H1 (cell line): ENCODE measurements around the gene DISC1. TPM values are rescaled to one million over a fixed set of nuclear protein-coding genes. Genes with fewer than 3 reads are reported as not detected.
A peak's percentile ranks its signal among the peaks of the same experiment; 100 is the strongest.

Experiments used
- CTCF ChIA-PET: fragments of 300-600 bp; sonication (Branson Sonifier 250); formaldehyde crosslinking; loops from one replicate; lab custom pipeline; 2021; ENCODE audit not compliant: partially characterized antibody; lab: Charles Lee
- POLR2A ChIA-PET: fragments of 300-600 bp; sonication (Branson Sonifier 250); formaldehyde crosslinking; loops from one replicate; lab custom pipeline; 2021; ENCODE audit warnings: inconsistent platforms; ENCODE audit not compliant: partially characterized antibody; lab: Charles Lee
- DNase-seq, 2 experiments: peaks; one replicate each; pipeline versions ENCODE4 v3.0.0 to v3.0.0-alpha.2; 2010 to 2022; ENCODE audit warnings: low spot score in 2 of 2, low read depth in 1 of 2, mixed read lengths in 1 of 2
- FAIRE-seq: peaks from 2 replicates; lab custom pipeline; 2011; peaks lifted over from hg19 to GRCh38; lab: Jason Lieb, UNC
- H2AFZ ChIP-seq: 2 replicates; pipeline ENCODE4 v1.8.1; 2012; ENCODE audit warnings: low read length, inconsistent platforms
- H2AK5ac ChIP-seq: 2 replicates; pipeline ENCODE4 v1.6.1; 2013; ENCODE audit warnings: low read depth, low read length
- H2BK120ac ChIP-seq: replicated peaks from 2 replicates; pipeline ENCODE3; 2013; ENCODE audit warnings: low read depth, low read length, inconsistent platforms
- H2BK12ac ChIP-seq: 2 replicates; pipeline ENCODE4 v1.6.1; 2013; ENCODE audit warnings: low read depth, low read length
- H2BK15ac ChIP-seq: 2 replicates; pipeline ENCODE4 v1.6.1; 2013; ENCODE audit warnings: low read length
- H2BK20ac ChIP-seq: 2 replicates; pipeline ENCODE4 v1.6.1; 2013; ENCODE audit warnings: low read length
- H2BK5ac ChIP-seq: 2 replicates; pipeline ENCODE4 v1.6.1; 2013; ENCODE audit warnings: low read depth, low read length
- H3K14ac ChIP-seq: 2 replicates; pipeline ENCODE4 v1.6.1; 2013; ENCODE audit warnings: inconsistent platforms; ENCODE audit not compliant: insufficient read length
- H3K18ac ChIP-seq: 2 replicates; pipeline ENCODE4 v1.6.1; 2013; ENCODE audit warnings: low read length; ENCODE audit errors: extremely low read depth
- H3K23ac ChIP-seq: 2 replicates; pipeline ENCODE4 v1.6.1; 2013; ENCODE audit warnings: inconsistent platforms; ENCODE audit not compliant: insufficient read length
- H3K23me2 ChIP-seq: 2 replicates; pipeline ENCODE4 v1.6.1; 2013; ENCODE audit warnings: low read depth, low read length
- H3K27ac ChIP-seq: 2 replicates; pipeline ENCODE4 v1.6.1; 2011; ENCODE audit warnings: low read depth, low read length, inconsistent platforms
- H3K27me3 ChIP-seq, 4 experiments: replicated peaks in 1 of 4; 1 replicate in 1 of 4; 2 replicates in 3 of 4; pipeline versions ENCODE4 v1.6.1 to v1.8.1; 2011 to 2013; ENCODE audit warnings: low read length in 3 of 4, mild to moderate bottlenecking in 3 of 4, inconsistent platforms in 2 of 4, mixed read lengths in 2 of 4, moderate library complexity in 1 of 4; ENCODE audit not compliant: control insufficient read depth in 3 of 4, insufficient read depth in 3 of 4; ENCODE audit errors: extremely low read depth in 1 of 4
- H3K36me3 ChIP-seq, 4 experiments: 2 replicates each; pipeline versions ENCODE4 v1.6.1 to v1.8.1; 2011 to 2013; ENCODE audit warnings: mild to moderate bottlenecking in 4 of 4, low read length in 3 of 4, moderate library complexity in 2 of 4, control low read depth in 1 of 4, inconsistent platforms in 1 of 4; ENCODE audit not compliant: insufficient read depth in 4 of 4, control insufficient read depth in 2 of 4
- H3K4ac ChIP-seq: replicated peaks from 2 replicates; pipeline ENCODE3; 2013; ENCODE audit warnings: low read length, low read depth, mixed read lengths, inconsistent platforms; ENCODE audit not compliant: insufficient read length
- H3K4me1 ChIP-seq, 4 experiments: replicated peaks in 1 of 4; 1 replicate in 1 of 4; 2 replicates in 3 of 4; pipeline versions ENCODE4 v1.6.1 to v1.8.1; 2011 to 2013; ENCODE audit warnings: low read length in 3 of 4, inconsistent platforms in 2 of 4, mixed read lengths in 1 of 4; ENCODE audit not compliant: insufficient read depth in 4 of 4, control insufficient read depth in 3 of 4
- H3K4me2 ChIP-seq, 2 experiments: 2 replicates each; pipeline versions ENCODE4 v1.6.1 to v1.8.1; 2011 to 2013; ENCODE audit warnings: low read depth in 2 of 2, low read length in 2 of 2, control low read depth in 1 of 2, inconsistent platforms in 1 of 2, mild to moderate bottlenecking in 1 of 2; ENCODE audit not compliant: insufficient read depth in 1 of 2
- H3K4me3 ChIP-seq, 4 experiments: fragments of 200-600, 300-600 bp in 1 of 4; sonication (generic), shearing (Covaris generic), sonication (Bioruptor Twin) in 1 of 4; 2 replicates each; pipeline versions ENCODE4 v1.5.1 to v1.8.1; 2011 to 2016; ENCODE audit warnings: low read length in 4 of 4, low read depth in 3 of 4, control low read depth in 2 of 4, inconsistent platforms in 2 of 4, mild to moderate bottlenecking in 2 of 4, mixed read lengths in 1 of 4, moderate library complexity in 1 of 4; ENCODE audit not compliant: insufficient read depth in 2 of 4; ENCODE audit errors: extremely low read depth in 1 of 4
- H3K56ac ChIP-seq: replicated peaks from 2 replicates; pipeline ENCODE3; 2013; ENCODE audit warnings: low read depth, mild to moderate bottlenecking, mixed read lengths, low read length, inconsistent platforms; ENCODE audit not compliant: insufficient read length
- H3K79me1 ChIP-seq: 2 replicates; pipeline ENCODE4 v1.6.1; 2013; ENCODE audit warnings: low read depth, low read length, control low read depth
- H3K79me2 ChIP-seq, 2 experiments: 2 replicates each; pipeline versions ENCODE4 v1.6.1 to v1.8.1; 2012 to 2013; ENCODE audit warnings: low read length in 2 of 2, mild to moderate bottlenecking in 2 of 2, inconsistent platforms in 1 of 2; ENCODE audit not compliant: insufficient read depth in 2 of 2, control insufficient read depth in 1 of 2
- H3K9ac ChIP-seq, 4 experiments: replicated peaks in 1 of 4; 1 replicate in 1 of 4; 2 replicates in 3 of 4; pipeline versions ENCODE4 v1.6.1 to v1.8.1; 2011 to 2013; ENCODE audit warnings: low read depth in 3 of 4, low read length in 3 of 4, control low read depth in 2 of 4, mild to moderate bottlenecking in 2 of 4, moderate library complexity in 2 of 4, inconsistent platforms in 1 of 4; ENCODE audit errors: extremely low read depth in 1 of 4
- H3K9me3 ChIP-seq, 2 experiments: 2 replicates each; pipeline versions ENCODE4 v1.6.1 to v1.8.1; 2012 to 2013; ENCODE audit warnings: mild to moderate bottlenecking in 2 of 2, moderate library complexity in 2 of 2, control low read depth in 1 of 2, inconsistent platforms in 1 of 2, low read depth in 1 of 2, low read length in 1 of 2, mixed read lengths in 1 of 2; ENCODE audit not compliant: insufficient read depth in 2 of 2
- H4K20me1 ChIP-seq, 2 experiments: replicated peaks in 1 of 2; 2 replicates each; pipeline versions ENCODE3 to v1.8.1; 2011 to 2013; ENCODE audit warnings: inconsistent platforms in 2 of 2, low read length in 2 of 2, mild to moderate bottlenecking in 1 of 2; ENCODE audit not compliant: insufficient read depth in 2 of 2, control insufficient read depth in 1 of 2
- H4K5ac ChIP-seq: 2 replicates; pipeline ENCODE4 v1.6.1; 2013; ENCODE audit warnings: low read length, low read depth, mixed read lengths, inconsistent platforms; ENCODE audit not compliant: insufficient read length
- H4K8ac ChIP-seq: 2 replicates; pipeline ENCODE4 v1.8.0; 2013; ENCODE audit warnings: mild to moderate bottlenecking, moderate library complexity, low read length, inconsistent platforms; ENCODE audit not compliant: insufficient read depth; ENCODE audit errors: extremely low read depth
- H4K91ac ChIP-seq: replicated peaks from 2 replicates; pipeline ENCODE3; 2013; ENCODE audit warnings: low read length, mixed read lengths, inconsistent platforms; ENCODE audit not compliant: insufficient read length
- TCF12 ChIP-seq: IDR thresholded peaks from 2 replicates; pipeline ENCODE4 v1.6.1; 2011; ENCODE audit warnings: low read depth, mild to moderate bottlenecking, low read length
- ZNF274 ChIP-seq: IDR thresholded peaks from 2 replicates; pipeline ENCODE4 v1.7.0; 2012; ENCODE audit warnings: low read length, borderline replicate concordance; ENCODE audit errors: extremely low read depth
- WGBS, 2 experiments: shearing (Covaris generic) in 1 of 2; methylation state at CpG; one replicate each; pipeline versions ENCODE4 v1.1.6 to v1.1.7; 2013 to 2015; ENCODE audit warnings: low lambda C conversion rate in 2 of 2, mixed read lengths in 2 of 2, inconsistent platforms in 1 of 2, low coverage in 1 of 2, missing lambda C conversion rate in 1 of 2; ENCODE audit not compliant: insufficient replicate concordance in 2 of 2, insufficient coverage in 1 of 2, insufficient read length in 1 of 2; ENCODE audit errors: extremely low coverage in 1 of 2, missing lambda C conversion rate in 1 of 2; 5-methylcytosine and 5-hydroxymethylcytosine counted together
- polyA plus RNA-seq, 7 experiments: library from polyadenylated mRNA; depleted of rRNA in 3 of 7; stranded (reverse) in 5 of 7; unstranded in 2 of 7; fragments of >200 nt in 5 of 7; fragments of 200-250 nt in 2 of 7; gene quantifications; 1 replicate in 5 of 7; 2 replicates in 1 of 7; 4 replicates in 1 of 7; pipeline versions ENCODE4 v1.2.1 to v1.2.3, GENCODE V29; 2011 to 2013; ENCODE audit warnings: missing spikeins in 2 of 7, mixed read lengths in 2 of 7
- total RNA-seq: library from RNA; stranded (reverse); fragmentation: NEBNext Ultra II Directional; extraction: Animal tissue kit (Norgen Biotek cat#: 25700); gene quantifications from 2 replicates; pipeline ENCODE4 v1.2.1, GENCODE V29; 2021

DISC1 gene
- total and polyA plus RNA-seq, 2 of the 8 experiments (the other 6 are each of a cell fraction or from before 2014, with no cell fraction given), result 1.1 to 3.5 TPM

DNA sequence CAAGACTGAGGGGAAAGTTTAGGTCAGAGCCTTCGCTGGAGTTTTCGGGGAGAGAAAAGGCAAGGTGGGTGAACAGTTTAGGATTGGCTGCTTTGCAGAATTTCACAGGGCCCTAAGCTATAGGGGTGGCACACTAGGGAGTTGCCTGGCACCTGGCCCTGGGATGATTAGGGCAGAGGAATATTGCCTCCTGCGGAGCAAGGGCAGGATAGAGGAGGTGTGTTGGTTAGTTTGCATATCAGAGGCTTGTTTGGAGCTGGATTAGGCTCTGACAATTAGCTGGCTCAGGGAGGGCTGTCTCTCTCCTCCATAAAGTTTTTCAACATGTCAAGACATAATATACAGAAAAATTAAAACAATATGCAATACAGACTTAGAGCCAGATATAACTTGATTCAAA lies 436.4 kb downstream of the DISC1 start:
- no peak overlapping the region for H2BK12ac ChIP-seq
- no peak overlapping the region for H3K56ac ChIP-seq
- peaks cover 0 to 2% (median 0%) of the 10 kb centered on the region in 4 experiments; a peak in 4 of 7 replicates for H3K27me3 ChIP-seq
- no peak overlapping the region for H3K9ac ChIP-seq
- H3K4me2 ChIP-seq, result no peak overlapping the region
- no peak overlapping the region for H2BK120ac ChIP-seq
- FAIRE-seq, result peak; percentile 62
- no peak overlapping the region for H3K14ac ChIP-seq
- H4K20me1 ChIP-seq, result peaks cover 0 to 3% of the 10 kb centered on the region in 2 experiments
- H3K4ac ChIP-seq, result no peak overlapping the region
- H4K8ac ChIP-seq, result no peak overlapping the region
- no peak overlapping the region for H4K5ac ChIP-seq
- no peaks in the 10 kb centered on the region for H3K79me2 ChIP-seq
- no peak overlapping the region for H3K18ac ChIP-seq
- H3K23ac ChIP-seq, result no peak overlapping the region
- no peak overlapping the region for H2BK15ac ChIP-seq
- H4K91ac ChIP-seq, result no peak overlapping the region
- H2AK5ac ChIP-seq, result 0 out of 2 replicates have a peak overlapping the region, but pooled peaks have one; percentile 83
- H2BK5ac ChIP-seq, result no peak overlapping the region
- CTCF ChIA-PET, result interaction anchor here (1.0 to 1.4 kb wide), 2 partner anchors 80 to 180 kb away, joined by 3 to 4 read pairs; no protein-coding TSS in a partner anchor
- no peak overlapping the region for H3K27ac ChIP-seq
- H3K36me3 ChIP-seq, result no peaks in the 10 kb centered on the region; a peak in 1 of 8 replicates
- H3K9me3 ChIP-seq, result no peaks in the 10 kb centered on the region
- H3K4me3 ChIP-seq, result no peak overlapping the region
- POLR2A ChIA-PET, result interaction anchor here (1.2 kb wide), 1 partner anchor 19 kb away, joined by 3 read pairs; no protein-coding TSS in a partner anchor
- H3K79me1 ChIP-seq, result no peaks in the 10 kb centered on the region
- H3K23me2 ChIP-seq, result no peaks in the 10 kb centered on the region
- no peak overlapping the region for H2BK20ac ChIP-seq
- peak; percentile 56; the same call in 1 of the 2 replicates for TF ChIP-seq TCF12
- no peak for TF ChIP-seq ZNF274
- no peak for DNase-seq
- 72% methylated on average over 3 of the region's 3 CpGs; no CpG with 5 or more reads in 1 of the 2 experiments for WGBS, 2 experiments
- H2AFZ ChIP-seq, result no peak overlapping the region
- no peaks in the 10 kb centered on the region for H3K4me1 ChIP-seq
